Measurements from ENCODE around the gene SALL1. TPM values are rescaled to one million over a fixed set of nuclear protein-coding genes. Genes with fewer than 3 reads are reported as not detected.

SALL1 gene
- total and polyA plus RNA-seq, 2 of the 8 experiments (the other 6 are each of a cell fraction or from before 2014, with no cell fraction given) = 33.7 to 56.8 TPM

GRCh38 chr16:51159865-51160264 lies 8.8 kb upstream of the SALL1 start (continued):
- TF ChIP-seq CHD7 (IDR thresholded peaks at IDR 0.05; ENCODE audit: insufficient replicate concordance, low read length) (no peak), GTF2F1 (IDR thresholded peaks at IDR 0.05; ENCODE audit: borderline replicate concordance, low read depth, low read length) (no peak)

Data from H1 (cell line).